Motor neuron (in vitro differentiated cells): Measurements from ENCODE around the gene MMD2. TPM values are rescaled to one million over a fixed set of nuclear protein-coding genes. Genes with fewer than 3 reads are reported as not detected.
A peak's percentile ranks its signal among the peaks of the same experiment; 100 is the strongest.

Experiments
- ATAC-seq, 8 experiments: fragments of 200-7000 bp; cut with Tn5 transposase; replicated peaks in 6 of 8; 2 replicates each; pipeline ENCODE4 v1.8.0; 2021; ENCODE audit warnings: mild to moderate bottlenecking in 8 of 8, moderate library complexity in 8 of 8
- H3K27ac ChIP-seq, 2 donors: fragments of 250-450 bp; sonication (Bioruptor Pico); 2 replicates each; pipeline ENCODE4 v1.9.0; 2021; ENCODE audit warnings: antibody characterized with exemption in 2 of 2, mild to moderate bottlenecking in 2 of 2, moderate library complexity in 1 of 2
- H3K4me1 ChIP-seq, 2 donors: fragments of 250-450 bp; sonication (Bioruptor Pico); replicated peaks in 1 of 2; 2 replicates each; pipeline ENCODE4 v1.6.1; 2021; ENCODE audit warnings: antibody characterized with exemption in 2 of 2, mild to moderate bottlenecking in 2 of 2, moderate library complexity in 1 of 2
- H3K4me3 ChIP-seq, 5 donors: fragments of 250-450 bp; sonication (Bioruptor Pico); 2 replicates each; pipeline ENCODE4 v1.9.0; 2021; ENCODE audit warnings: antibody characterized with exemption in 5 of 5, mild to moderate bottlenecking in 5 of 5, moderate library complexity in 4 of 5
- WGBS, 10 experiments: fragments of 450-650 bp; shearing (Covaris generic); methylation state at CpG; one replicate each; pipeline ENCODE4 v1.0.0; 2022; 5-methylcytosine and 5-hydroxymethylcytosine counted together
- in situ Hi-C, 9 experiments: fragments of 400-800 bp; cut with MboI; loops; one replicate each; pipeline ENCODE4 v1.15.0; 2021; ENCODE audit warnings: low sequenced_read_pairs in 9 of 9, low pct_unique_long_range_greater_than_20kb in 2 of 9; ENCODE audit not compliant: unreplicated experiment in 9 of 9
- total RNA-seq, 8 experiments: library from RNA; unstranded; fragments of 300-600 nt; gene quantifications; 2 replicates each; pipeline versions ENCODE4 v1.2.3 to v1.2.4, GENCODE V29; 2022

Gene MMD2
- total RNA-seq, 8 experiments from 2014 or later, result 0.05 to 0.43 (median 0.19) TPM; not detected in 3

GRCh38 chr7:4871930-4872675 is 86.9 kb downstream of the MMD2 start:
- H3K27ac ChIP-seq, result no peak overlapping the region
- in situ Hi-C loops, result no loop called here
- no peak for ATAC-seq
- peaks cover 0 to 4% of the 10 kb centered on the region in 2 donors for H3K4me1 ChIP-seq
- 20 to 100% (median 65%) methylated on average over 1 to 9 of the region's 19 CpGs; no CpG with 5 or more reads in 3 of the 10 experiments for WGBS, 10 experiments
- H3K4me3 ChIP-seq, result no peak overlapping the region

DNA sequence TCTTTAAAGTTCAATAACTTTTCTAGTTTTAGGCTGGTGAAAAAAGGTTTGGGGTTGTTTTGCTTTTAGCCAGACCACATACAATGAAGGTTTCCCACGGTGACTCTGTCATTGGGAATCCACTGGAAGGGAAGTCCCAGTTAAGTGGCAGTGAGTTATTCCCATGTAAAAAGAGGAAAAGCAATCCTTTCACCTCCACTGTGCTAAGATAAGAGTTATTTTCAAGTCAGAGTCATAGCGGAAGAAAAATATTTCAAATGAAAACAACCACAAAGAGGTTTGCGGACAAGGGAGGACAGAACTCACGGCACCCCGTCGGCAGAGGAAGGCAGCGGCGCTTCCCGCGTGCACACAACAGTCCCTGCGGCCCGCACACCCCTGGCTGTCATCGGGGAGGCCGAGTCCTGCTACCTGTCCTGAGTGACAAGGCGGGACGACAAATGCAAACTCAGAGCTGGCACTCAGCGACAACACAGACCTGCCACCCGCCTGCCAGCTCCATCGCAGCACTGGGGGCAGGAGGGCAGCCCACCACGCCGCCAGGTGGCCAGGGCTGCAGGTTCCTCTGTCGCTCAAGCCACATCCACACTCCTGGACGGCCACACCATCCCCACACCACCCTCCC is 87.8 kb downstream of the MMD2 start:
- no peak for ATAC-seq
- Histone ChIP-seq H3K27ac (no peak overlapping the region), H3K4me1 (peaks cover 0 to 4% of the 10 kb centered on the region in 2 donors), H3K4me3 (no peak overlapping the region)
- WGBS, 10 experiments, result 38 to 91% (median 81%) methylated on average over 1 to 10 of the region's 23 CpGs; no CpG with 5 or more reads in 3 of the 10 experiments
- in situ Hi-C loops, result no loop called here

DNA sequence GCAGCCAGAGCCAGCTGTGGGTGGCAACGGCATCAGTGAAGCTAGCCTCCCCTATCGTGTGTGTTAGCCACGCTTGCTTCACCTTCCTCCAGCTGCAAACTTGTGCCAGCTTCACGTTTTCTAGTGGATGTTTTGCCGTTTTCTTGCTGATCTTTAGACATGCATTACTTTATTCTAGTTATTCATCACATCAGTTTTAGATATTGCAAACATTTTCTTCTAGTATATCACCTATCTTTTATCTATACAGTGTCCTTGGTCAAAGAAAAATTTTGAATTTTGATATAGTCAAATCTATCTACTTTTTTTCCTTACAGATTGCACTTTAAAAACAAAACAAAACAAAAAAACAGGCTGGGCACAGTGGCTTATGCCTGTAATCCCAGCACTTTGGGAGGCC is 90.5 kb downstream of the MMD2 start:
- WGBS, 10 experiments, result 43 to 95% (median 86%) methylated on average over 1 to 5 of the region's 5 CpGs
- Histone ChIP-seq H3K27ac (no peak overlapping the region), H3K4me1 (peaks cover 0 to 4% of the 10 kb centered on the region in 2 donors), H3K4me3 (no peak overlapping the region)
- in situ Hi-C loops, result no loop called here
- no peak for ATAC-seq

GRCh38 chr7:4866528-4867496 is 92.2 kb downstream of the MMD2 start:
- ATAC-seq, result no peak
- H3K4me3 ChIP-seq, result no peak overlapping the region
- WGBS, 10 experiments, result 0 to 100% (median 89%) methylated on average over 1 to 7 of the region's 9 CpGs
- in situ Hi-C loops, result no loop called here
- no peak overlapping the region for H3K27ac ChIP-seq
- no peaks in the 10 kb centered on the region for H3K4me1 ChIP-seq

GRCh38 chr7:4862156-4862555 is 96.8 kb downstream of the MMD2 start:
- Histone ChIP-seq H3K4me3 (no peak overlapping the region), H3K27ac (no peak overlapping the region), H3K4me1 (no peaks in the 10 kb centered on the region)
- 40 to 100% (median 93%) methylated on average over 1 to 10 of the region's 14 CpGs; no CpG with 5 or more reads in 4 of the 10 experiments for WGBS, 10 experiments
- ATAC-seq, result no peak
- in situ Hi-C loops, result no loop called here

- WGBS, 10 experiments, result 44 to 100% (median 76%) methylated on average over 2 to 10 of the region's 46 CpGs; no CpG with 5 or more reads in 6 of the 10 experiments
- H3K27ac ChIP-seq, result no peak within 1 kb of the TSS
- in situ Hi-C loops, result no loop called here
- no peak within 1 kb of the TSS for H3K4me3 ChIP-seq
- no peak for ATAC-seq
- H3K4me1 ChIP-seq, result peaks cover 0 to 4% of the 10 kb centered on the region in 2 donors
Observed at GRCh38 chr7:4861673-4862072, 97.3 kb downstream of the MMD2 start, which contains the start of gene PAPOLB. Gene PAPOLB, minus strand, starts transcription at chr7:4862030. Its CDS starts 220 bp downstream, at chr7:4861810.

DNA sequence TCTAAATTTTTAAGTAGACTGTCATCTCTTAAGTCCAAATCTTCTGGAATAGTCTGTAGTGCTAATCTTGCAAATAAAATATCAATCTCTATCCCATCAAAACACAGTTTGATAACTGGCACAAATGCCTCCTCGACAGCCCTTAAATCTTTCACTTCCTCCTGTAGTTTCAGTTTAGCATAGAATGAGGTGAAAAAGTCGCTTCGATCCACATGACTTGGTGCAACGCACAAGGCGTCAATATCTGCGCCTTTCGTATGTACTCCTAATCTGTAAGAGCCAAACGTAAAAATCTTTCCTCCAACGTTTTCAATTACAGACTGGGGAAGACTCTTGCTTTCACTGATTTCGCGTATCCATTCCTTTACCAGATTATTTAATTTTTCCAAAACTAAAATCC is 97.8 kb downstream of the MMD2 start:
- no peak for ATAC-seq
- H3K4me1 ChIP-seq, result peaks cover 0 to 7% of the 10 kb centered on the region in 2 donors
- no peak overlapping the region for H3K4me3 ChIP-seq
- WGBS, 10 experiments, result 67 to 100% (median 93%) methylated on average over 2 to 11 of the region's 11 CpGs; no CpG with 5 or more reads in 2 of the 10 experiments
- no peak overlapping the region for H3K27ac ChIP-seq
- in situ Hi-C loops, result no loop called here

DNA sequence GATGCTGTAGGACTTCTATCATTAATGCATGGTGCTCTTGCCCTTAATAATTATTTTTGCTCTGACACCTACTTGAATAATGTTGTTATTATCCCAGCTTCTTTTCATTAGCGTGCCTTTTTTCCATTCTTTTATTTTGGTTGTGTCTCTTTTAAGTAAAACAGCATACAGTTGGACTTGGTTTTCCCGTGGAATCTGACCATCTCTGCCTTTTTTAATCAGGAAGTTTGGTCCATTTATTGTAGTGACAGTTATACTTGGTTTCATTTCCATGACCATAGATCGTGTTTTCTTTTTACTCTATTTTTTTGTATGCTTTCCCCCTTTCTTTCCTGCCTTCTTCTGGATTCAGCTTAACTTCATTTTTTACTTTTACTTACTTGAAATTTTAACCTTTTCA is 101.8 kb downstream of the MMD2 start:
- in situ Hi-C loops, result no loop called here
- H3K4me1 ChIP-seq, result peaks cover 0 to 7% of the 10 kb centered on the region in 2 donors
- 57 to 82% (median 64%) methylated on average over 3 of the region's 3 CpGs; no CpG with 5 or more reads in 1 of the 10 experiments for WGBS, 10 experiments
- H3K4me3 ChIP-seq, result no peak overlapping the region
- no peak for ATAC-seq
- H3K27ac ChIP-seq, result no peak overlapping the region

- ATAC-seq, result peak in 5 of 8 experiments; percentile 45 to 71 (median 59)
- no peak overlapping the region for H3K27ac ChIP-seq
- in situ Hi-C loops, result no loop called here
- H3K4me3 ChIP-seq, result no peak overlapping the region
- peaks cover 0 to 7% of the 10 kb centered on the region in 2 donors for H3K4me1 ChIP-seq
- WGBS, 10 experiments, result 40 to 87% (median 78%) methylated on average over 5 to 10 of the region's 10 CpGs; no CpG with 5 or more reads in 1 of the 10 experiments
Observed at GRCh38 chr7:4856336-4857057, 102.5 kb downstream of the MMD2 start.

Other genes with a start within 250 kb of the MMD2 start
- 10 to 100 TPM in 7 of 8 experiments, 1 to 10 TPM in 1; 9.1 to 34.0 (median 18.3) TPM for gene AP5Z1, start 183.6 kb downstream of the MMD2 start, total RNA-seq
- gene PAPOLB, start 97.2 kb downstream of the MMD2 start, total RNA-seq, result under 1 TPM; 0.10 to 0.47 (median 0.25) TPM
- gene RADIL, start 75.5 kb downstream of the MMD2 start, total RNA-seq, result 1 to 10 TPM in 6 of 8 experiments, under 1 TPM in 2; 0.15 to 7.7 (median 4.6) TPM
- 10 to 100 TPM in 7 of 8 experiments, 1 to 10 TPM in 1; 6.7 to 18.4 (median 15.1) TPM for gene RBAK, start 86.7 kb upstream of the MMD2 start, total RNA-seq
- 100 to 1,000 TPM in 1 of 8 experiments, 10 to 100 TPM in 7; 28.7 to 147 (median 51.1) TPM for gene WIPI2, start 231.0 kb upstream of the MMD2 start, total RNA-seq